ENCODE results near the gene BNC2. TPM values are rescaled to one million over a fixed set of nuclear protein-coding genes. Genes with fewer than 3 reads are reported as not detected.

Gene BNC2
- total RNA-seq, 1 donor from 2014 or later: 196 TPM

- DNase-seq (ENCODE audit: low spot score): no peak
- ATAC-seq: no peak
- intact Hi-C loops (cut with DNase I): no loop called here
Observed at GRCh38 chr9:16775330-16775729, 95.1 kb downstream of the BNC2 start.

- DNase-seq (ENCODE audit: low spot score): no peak
- ATAC-seq: no peak
- intact Hi-C loops (cut with DNase I): no loop called here
Observed at GRCh38 chr9:16773617-16774016, 96.9 kb downstream of the BNC2 start.

- DNase-seq (ENCODE audit: low spot score) (no peak), ATAC-seq (no peak)
- intact Hi-C loops (cut with DNase I): no loop called here
Observed at GRCh38 chr9:16773116-16773515, 97.4 kb downstream of the BNC2 start.

- intact Hi-C loops (cut with DNase I): no loop called here
- ATAC-seq (no peak), DNase-seq (ENCODE audit: low spot score) (no peak)
Observed at GRCh38 chr9:16771356-16771755, 99.1 kb downstream of the BNC2 start.

- ATAC-seq: no peak
- intact Hi-C loops (cut with DNase I): no loop called here
Observed at GRCh38 chr9:16769291-16769690, 101.2 kb downstream of the BNC2 start.

GRCh38 chr9:16768816-16769215 is 101.7 kb downstream of the BNC2 start:
- DNase-seq (ENCODE audit: low spot score): no peak
- intact Hi-C loops (cut with DNase I): no loop called here
- no peak for ATAC-seq

More at GRCh38 chr9:16769291-16769690, 101.2 kb downstream of the BNC2 start:
- DNase-seq (ENCODE audit: low spot score): no peak

- intact Hi-C loops (cut with DNase I): no loop called here
- DNase-seq (ENCODE audit: low spot score) (no peak), ATAC-seq (peak; percentile 18)
Observed at GRCh38 chr9:16767366-16767765, 103.1 kb downstream of the BNC2 start.

- ATAC-seq (no peak), DNase-seq (ENCODE audit: low spot score) (no peak)
- intact Hi-C loops (cut with DNase I): no loop called here
Observed at GRCh38 chr9:16763946-16764345, 106.5 kb downstream of the BNC2 start.

GRCh38 chr9:16755467-16756160 is 114.9 kb downstream of the BNC2 start:
- intact Hi-C loops (cut with DNase I): no loop called here
- no peak for ATAC-seq
- no peak for DNase-seq (ENCODE audit: low spot score)

GRCh38 chr9:16754662-16755061 is 115.8 kb downstream of the BNC2 start:
- no peak for DNase-seq (ENCODE audit: low spot score)
- no peak for ATAC-seq
- intact Hi-C loops (cut with DNase I): no loop called here

GRCh38 chr9:16753256-16753655 is 117.2 kb downstream of the BNC2 start:
- no peak for ATAC-seq
- no peak for DNase-seq (ENCODE audit: low spot score)
- intact Hi-C loops (cut with DNase I): no loop called here

- DNase-seq (ENCODE audit: low spot score) (no peak), ATAC-seq (peak; percentile 55)
- intact Hi-C loops (cut with DNase I): no loop called here
Observed at GRCh38 chr9:16752601-16753000, 117.9 kb downstream of the BNC2 start.

- intact Hi-C loops (cut with DNase I): no loop called here
- no peak for DNase-seq (ENCODE audit: low spot score)
- no peak for ATAC-seq
Observed at GRCh38 chr9:16750553-16750952, 119.9 kb downstream of the BNC2 start.

GRCh38 chr9:16745359-16745758 is 125.1 kb downstream of the BNC2 start:
- DNase-seq (ENCODE audit: low spot score) (no peak), ATAC-seq (no peak)
- intact Hi-C loops (cut with DNase I): no loop called here

GRCh38 chr9:16744394-16744793 is 126.1 kb downstream of the BNC2 start:
- intact Hi-C loops (cut with DNase I): no loop called here
- ATAC-seq: peak; percentile 54
- DNase-seq (ENCODE audit: low spot score): no peak

GRCh38 chr9:16743375-16743774 is 127.1 kb downstream of the BNC2 start:
- ATAC-seq (peak; percentile 39), DNase-seq (ENCODE audit: low spot score) (no peak)
- intact Hi-C loops (cut with DNase I): no loop called here

GRCh38 chr9:16735001-16735400 is 135.5 kb downstream of the BNC2 start:
- DNase-seq (ENCODE audit: low spot score) (no peak), ATAC-seq (no peak)
- intact Hi-C loops (cut with DNase I): no loop called here

- ATAC-seq (no peak), DNase-seq (ENCODE audit: low spot score) (no peak)
- intact Hi-C loops (cut with DNase I): no loop called here
Observed at GRCh38 chr9:16732546-16732945, 137.9 kb downstream of the BNC2 start.

- intact Hi-C loops (cut with DNase I): no loop called here
- DNase-seq (ENCODE audit: low spot score): no peak
- ATAC-seq: no peak
Observed at GRCh38 chr9:16730162-16730561, 140.3 kb downstream of the BNC2 start.

- intact Hi-C loops (cut with DNase I): no loop called here
- ATAC-seq: peak; percentile 4
Observed at GRCh38 chr9:16729651-16730050, 140.8 kb downstream of the BNC2 start.

GRCh38 chr9:16728137-16728508 is 142.3 kb downstream of the BNC2 start:
- intact Hi-C loops (cut with DNase I): no loop called here
- ATAC-seq (peak; percentile 22), DNase-seq (ENCODE audit: low spot score) (no peak)

More at GRCh38 chr9:16729651-16730050, 140.8 kb downstream of the BNC2 start:
- DNase-seq (ENCODE audit: low spot score): no peak

All from sciatic nerve (tissue), 2 donors.